ENCODE results near the gene TYW3.

TYW3 gene

DNA sequence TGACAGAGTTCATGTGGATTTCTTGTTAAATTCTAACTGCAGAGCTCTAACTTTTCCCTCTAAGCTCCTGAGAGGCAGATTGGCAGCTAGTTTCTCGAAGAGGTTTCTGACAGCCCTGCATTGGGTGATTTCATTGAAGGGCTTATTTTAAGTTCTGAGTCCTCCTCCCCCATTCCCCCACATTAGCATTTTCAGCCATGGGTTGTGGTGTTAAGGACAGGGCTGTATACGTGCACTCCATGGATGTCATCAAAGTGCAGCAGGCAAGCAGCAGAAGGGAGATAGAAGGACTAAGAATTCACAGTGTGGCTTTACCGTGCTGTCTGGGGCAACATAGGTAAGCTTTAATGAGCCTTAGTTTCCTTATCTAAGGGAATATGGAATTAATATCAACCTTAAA lies 19.1 kb upstream of the TYW3 start:
- Histone ChIP-seq H3K4me2 (ENCODE audit: low read length) (no peak overlapping the region), H4K20me1 (ENCODE audit: insufficient read depth, low read length) (no peaks in the 10 kb centered on the region)

DNA sequence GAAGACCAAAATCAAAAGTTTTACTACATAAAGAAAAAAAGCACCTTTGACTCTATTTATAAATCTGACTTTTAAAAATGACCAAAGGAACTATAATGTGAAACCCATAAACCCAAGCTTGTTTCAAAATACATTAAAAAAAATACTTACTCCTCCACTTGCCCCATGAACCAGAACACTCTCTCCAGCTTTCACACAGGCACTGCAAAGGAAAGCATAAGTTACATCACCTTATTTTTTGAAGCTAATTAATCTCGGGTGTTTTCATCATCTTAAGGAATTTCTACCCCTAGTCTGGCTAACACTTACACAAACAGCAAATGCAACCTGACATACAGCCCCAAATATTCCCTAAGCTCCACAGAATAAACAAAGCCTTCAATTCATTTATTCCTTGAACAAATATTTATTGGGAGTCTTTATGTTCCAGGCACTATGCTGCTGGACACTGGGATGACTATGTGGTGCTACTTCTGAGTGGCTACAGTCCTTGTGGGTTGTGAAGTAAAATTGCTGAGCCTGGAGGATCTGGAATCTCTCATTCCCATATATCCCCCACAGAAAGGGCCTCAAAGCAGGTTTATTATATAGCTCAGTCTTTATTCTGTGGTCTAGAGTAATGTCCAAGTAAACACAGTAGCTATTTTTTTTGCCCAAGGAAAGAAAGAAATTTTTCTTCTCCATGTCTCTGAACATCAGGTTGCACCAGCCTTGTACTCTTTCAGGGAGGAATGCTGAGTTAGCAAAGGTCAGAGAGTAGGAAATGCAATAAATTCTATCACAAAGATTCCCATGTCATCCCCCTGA lies 18.3 kb upstream of the TYW3 start:
- no peaks in the 10 kb centered on the region for H3K9me2 ChIP-seq (ENCODE audit: low read depth, low read length)
- no peak overlapping the region for H3K9ac ChIP-seq (ENCODE audit: low read length)
- H3K4me2 ChIP-seq (ENCODE audit: low read length): no peak overlapping the region
- no peaks in the 10 kb centered on the region for H4K20me1 ChIP-seq (ENCODE audit: insufficient read depth, low read length)
- no peaks in the 10 kb centered on the region for H3K9me3 ChIP-seq (ENCODE audit: low read length)
- H3K79me2 ChIP-seq (ENCODE audit: insufficient read depth, low read length): no peaks in the 10 kb centered on the region
- H3K4me1 ChIP-seq (ENCODE audit: insufficient read depth, low read length, severe bottlenecking): no peaks in the 10 kb centered on the region
- H3K27me3 ChIP-seq (ENCODE audit: insufficient read depth, low read length): no peaks in the 10 kb centered on the region
- TF ChIP-seq, protein P1, sequence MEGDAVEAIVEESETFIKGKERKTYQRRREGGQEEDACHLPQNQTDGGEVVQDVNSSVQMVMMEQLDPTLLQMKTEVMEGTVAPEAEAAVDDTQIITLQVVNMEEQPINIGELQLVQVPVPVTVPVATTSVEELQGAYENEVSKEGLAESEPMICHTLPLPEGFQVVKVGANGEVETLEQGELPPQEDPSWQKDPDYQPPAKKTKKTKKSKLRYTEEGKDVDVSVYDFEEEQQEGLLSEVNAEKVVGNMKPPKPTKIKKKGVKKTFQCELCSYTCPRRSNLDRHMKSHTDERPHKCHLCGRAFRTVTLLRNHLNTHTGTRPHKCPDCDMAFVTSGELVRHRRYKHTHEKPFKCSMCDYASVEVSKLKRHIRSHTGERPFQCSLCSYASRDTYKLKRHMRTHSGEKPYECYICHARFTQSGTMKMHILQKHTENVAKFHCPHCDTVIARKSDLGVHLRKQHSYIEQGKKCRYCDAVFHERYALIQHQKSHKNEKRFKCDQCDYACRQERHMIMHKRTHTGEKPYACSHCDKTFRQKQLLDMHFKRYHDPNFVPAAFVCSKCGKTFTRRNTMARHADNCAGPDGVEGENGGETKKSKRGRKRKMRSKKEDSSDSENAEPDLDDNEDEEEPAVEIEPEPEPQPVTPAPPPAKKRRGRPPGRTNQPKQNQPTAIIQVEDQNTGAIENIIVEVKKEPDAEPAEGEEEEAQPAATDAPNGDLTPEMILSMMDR (IDR thresholded peaks at IDR 0.05; ENCODE audit: low read length): no peak
- no peak for TF ChIP-seq EZH2 (IDR thresholded peaks at IDR 0.05; ENCODE audit: borderline replicate concordance, low read length)
- peaks cover 4% of the 10 kb centered on the region; the same call in 1 of the 2 replicates for H3K36me3 ChIP-seq (ENCODE audit: insufficient read depth, low read length)
- H3F3A ChIP-seq (ENCODE audit: insufficient read depth, low read length): no peaks in the 10 kb centered on the region
- no peak overlapping the region for H2AFZ ChIP-seq (ENCODE audit: low read length)
- H3K27ac ChIP-seq (ENCODE audit: low read depth, low read length, poor library complexity, severe bottlenecking): no peak overlapping the region
- H3K4me3 ChIP-seq (ENCODE audit: low read depth, low read length, poor library complexity, severe bottlenecking): no peak overlapping the region

More for the DNA sequence above, 19.1 kb upstream of the TYW3 start:
- H3K9me3 ChIP-seq (ENCODE audit: low read length): no peaks in the 10 kb centered on the region
- no peak overlapping the region for H3K27ac ChIP-seq (ENCODE audit: low read depth, low read length, poor library complexity, severe bottlenecking)
- H3K9me2 ChIP-seq (ENCODE audit: low read depth, low read length): no peaks in the 10 kb centered on the region
- H3K9ac ChIP-seq (ENCODE audit: low read length): no peak overlapping the region
- H3K36me3 ChIP-seq (ENCODE audit: insufficient read depth, low read length): peaks cover 4% of the 10 kb centered on the region; the same call in 1 of the 2 replicates
- no peaks in the 10 kb centered on the region for H3K4me1 ChIP-seq (ENCODE audit: insufficient read depth, low read length, severe bottlenecking)
- no peaks in the 10 kb centered on the region for H3K27me3 ChIP-seq (ENCODE audit: insufficient read depth, low read length)
- H3F3A ChIP-seq (ENCODE audit: insufficient read depth, low read length): no peaks in the 10 kb centered on the region
- H3K4me3 ChIP-seq (ENCODE audit: low read depth, low read length, poor library complexity, severe bottlenecking): no peak overlapping the region
- no peak for TF ChIP-seq EZH2 (IDR thresholded peaks at IDR 0.05; ENCODE audit: borderline replicate concordance, low read length)
- TF ChIP-seq, protein P1 (IDR thresholded peaks at IDR 0.05; ENCODE audit: low read length): no peak
- H3K79me2 ChIP-seq (ENCODE audit: insufficient read depth, low read length): no peaks in the 10 kb centered on the region
- no peak overlapping the region for H2AFZ ChIP-seq (ENCODE audit: low read length)

DNA sequence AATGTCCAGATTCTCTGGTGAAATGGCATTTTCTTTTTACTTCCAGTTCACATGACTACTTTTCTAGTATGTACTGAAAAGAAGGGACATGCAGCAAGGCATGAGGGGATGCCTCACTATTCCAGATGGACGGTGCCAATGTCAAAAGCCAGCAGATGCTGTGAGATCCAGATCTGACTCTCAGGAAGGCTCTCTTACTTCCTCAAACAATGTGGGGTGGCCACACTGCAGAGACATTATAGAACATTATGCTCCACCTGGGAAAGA lies 17.8 kb upstream of the TYW3 start:
- no peaks in the 10 kb centered on the region for H3K79me2 ChIP-seq (ENCODE audit: insufficient read depth, low read length)
- TF ChIP-seq EZH2 (IDR thresholded peaks at IDR 0.05; ENCODE audit: borderline replicate concordance, low read length): no peak
- H3K9me3 ChIP-seq (ENCODE audit: low read length): no peaks in the 10 kb centered on the region
- no peak overlapping the region for H3K9ac ChIP-seq (ENCODE audit: low read length)
- H3K36me3 ChIP-seq (ENCODE audit: insufficient read depth, low read length): peaks cover 8% of the 10 kb centered on the region; the same call in 1 of the 2 replicates
- H3F3A ChIP-seq (ENCODE audit: insufficient read depth, low read length): no peaks in the 10 kb centered on the region
- H3K4me1 ChIP-seq (ENCODE audit: insufficient read depth, low read length, severe bottlenecking): no peaks in the 10 kb centered on the region
- no peak overlapping the region for H3K4me3 ChIP-seq (ENCODE audit: low read depth, low read length, poor library complexity, severe bottlenecking)
- no peak overlapping the region for H2AFZ ChIP-seq (ENCODE audit: low read length)
- H3K27me3 ChIP-seq (ENCODE audit: insufficient read depth, low read length): no peaks in the 10 kb centered on the region
- H4K20me1 ChIP-seq (ENCODE audit: insufficient read depth, low read length): no peaks in the 10 kb centered on the region
- H3K9me2 ChIP-seq (ENCODE audit: low read depth, low read length): no peaks in the 10 kb centered on the region
- H3K4me2 ChIP-seq (ENCODE audit: low read length): no peak overlapping the region
- no peak overlapping the region for H3K27ac ChIP-seq (ENCODE audit: low read depth, low read length, poor library complexity, severe bottlenecking)

DNA sequence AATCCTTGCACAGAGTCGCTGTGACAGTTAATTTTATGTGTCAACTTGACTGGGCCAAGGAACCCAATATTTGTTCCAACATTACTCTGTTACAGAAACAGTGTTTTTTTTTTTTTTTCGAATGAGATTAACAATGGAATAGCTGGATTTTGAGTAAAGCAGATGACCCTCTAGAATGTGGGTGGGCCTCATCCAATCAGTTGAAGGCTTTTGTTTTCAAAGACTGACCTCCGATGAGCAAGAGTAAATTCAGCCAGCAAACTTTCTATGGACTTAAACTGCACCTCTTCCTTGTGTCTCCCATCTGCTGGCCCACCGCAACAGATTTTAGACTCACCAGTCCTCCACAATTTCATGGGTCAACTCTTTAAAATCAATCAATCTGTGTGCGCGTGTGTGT lies 17.1 kb upstream of the TYW3 start:
- Histone ChIP-seq H3K79me2 (ENCODE audit: insufficient read depth, low read length) (no peaks in the 10 kb centered on the region), H2AFZ (ENCODE audit: low read length) (no peak overlapping the region), H3K9me2 (ENCODE audit: low read depth, low read length) (no peaks in the 10 kb centered on the region), H3K4me1 (ENCODE audit: insufficient read depth, low read length, severe bottlenecking) (no peaks in the 10 kb centered on the region), H3K9me3 (ENCODE audit: low read length) (no peaks in the 10 kb centered on the region), H3K27ac (ENCODE audit: low read depth, low read length, poor library complexity, severe bottlenecking) (no peak overlapping the region), H3K4me2 (ENCODE audit: low read length) (no peak overlapping the region), H3K9ac (ENCODE audit: low read length) (no peak overlapping the region), H3K4me3 (ENCODE audit: low read depth, low read length, poor library complexity, severe bottlenecking) (no peak overlapping the region), H3K36me3 (ENCODE audit: insufficient read depth, low read length) (peaks cover 14% of the 10 kb centered on the region; the same call in 1 of the 2 replicates), H3F3A (ENCODE audit: insufficient read depth, low read length) (no peaks in the 10 kb centered on the region), H4K20me1 (ENCODE audit: insufficient read depth, low read length) (no peaks in the 10 kb centered on the region), H3K27me3 (ENCODE audit: insufficient read depth, low read length) (no peaks in the 10 kb centered on the region)
- TF ChIP-seq EZH2 (IDR thresholded peaks at IDR 0.05; ENCODE audit: borderline replicate concordance, low read length): no peak
- TF ChIP-seq, protein P1 (IDR thresholded peaks at IDR 0.05; ENCODE audit: low read length): no peak

All from OCI-LY1 (cell line).